CD4-positive, alpha-beta T cell (primary cell): ENCODE data around the gene RAD21L1. TPM values are rescaled to one million over a fixed set of nuclear protein-coding genes. Genes with fewer than 3 reads are reported as not detected.

ENCODE experiments used
- ATAC-seq: fragments of 200-7000 bp; cut with Tn5 transposase; one replicate; pipeline ENCODE4 v1.10.0; 2022; ENCODE audit warnings: mild to moderate bottlenecking; ENCODE audit not compliant: poor library complexity
- CTCF ChIA-PET: fragments of 350-600 bp; sonication (Branson Sonifier 250); formaldehyde crosslinking; loops from one replicate; lab custom pipeline; 2021; ENCODE audit warnings: antibody characterized with exemption, inconsistent platforms; lab: Charles Lee
- POLR2A ChIA-PET: fragments of 350-600 bp; sonication (Branson Sonifier 250); formaldehyde crosslinking; loops from one replicate; lab custom pipeline; 2021; ENCODE audit warnings: antibody characterized with exemption, inconsistent platforms; lab: Charles Lee
- DNase-seq, 14 experiments: peaks; one replicate each; pipeline ENCODE4 v3.0.0-alpha.2; 2013 to 2020; ENCODE audit warnings: mixed read lengths in 2 of 14
- H3K27ac ChIP-seq, 2 donors: one replicate each; pipeline versions ENCODE4 v1.5.1 to v1.7.0; 2013; ENCODE audit warnings: low read length in 2 of 2, low read depth in 1 of 2, mild to moderate bottlenecking in 1 of 2
- H3K27me3 ChIP-seq, 2 experiments: 1 replicate in 1 of 2; 2 replicates in 1 of 2; pipeline versions ENCODE4 v1.6.1 to v1.7.0; 2013; ENCODE audit warnings: low read length in 2 of 2, control low read depth in 1 of 2, mild to moderate bottlenecking in 1 of 2, moderate library complexity in 1 of 2; ENCODE audit not compliant: insufficient read depth in 2 of 2, control insufficient read depth in 1 of 2
- H3K36me3 ChIP-seq: one replicate; pipeline ENCODE4 v1.6.1; 2013; ENCODE audit warnings: low read length, control low read depth; ENCODE audit not compliant: insufficient read depth
- H3K4me1 ChIP-seq: one replicate; pipeline ENCODE4 v1.6.1; 2013; ENCODE audit warnings: low read length, control low read depth; ENCODE audit not compliant: insufficient read depth
- H3K4me3 ChIP-seq: one replicate; pipeline ENCODE4 v1.5.1; 2013; ENCODE audit warnings: mild to moderate bottlenecking, low read length, moderate library complexity
- H3K9me3 ChIP-seq, 2 experiments: 1 replicate in 1 of 2; 2 replicates in 1 of 2; pipeline versions ENCODE4 v1.6.1 to v1.7.0; 2013; ENCODE audit warnings: low read length in 2 of 2, mild to moderate bottlenecking in 2 of 2, control low read depth in 1 of 2, moderate library complexity in 1 of 2; ENCODE audit not compliant: control insufficient read depth in 1 of 2, insufficient read depth in 1 of 2
- H3K27ac Mint-ChIP-seq: one replicate; pipeline ENCODE4 v1.8.0; 2020; ENCODE audit warnings: mixed read lengths
- H3K27me3 Mint-ChIP-seq: one replicate; pipeline ENCODE4 v1.8.0; 2021; ENCODE audit warnings: mixed read lengths
- H3K36me3 Mint-ChIP-seq: one replicate; pipeline ENCODE4 v1.8.0; 2021; ENCODE audit warnings: low read depth, mixed read lengths
- H3K4me1 Mint-ChIP-seq: one replicate; pipeline ENCODE4 v1.8.0; 2021; ENCODE audit warnings: low read depth, mixed read lengths
- H3K4me3 Mint-ChIP-seq: one replicate; pipeline ENCODE4 v1.8.0; 2020; ENCODE audit warnings: mild to moderate bottlenecking, mixed read lengths
- H3K9me3 Mint-ChIP-seq: one replicate; pipeline ENCODE4 v1.8.0; 2020; ENCODE audit warnings: mixed read lengths
- CTCF ChIP-seq: fragments of 200-600 bp; IDR thresholded peaks from one replicate; pipeline ENCODE4 v1.8.0; 2022; ENCODE audit warnings: antibody characterized with exemption, mild to moderate bottlenecking
- intact Hi-C, 2 experiments: fragments of 100-400 bp; cut with DNase I in 1 of 2; cut with micrococcal nuclease in 1 of 2; formaldehyde crosslinking; loops; one replicate each; pipeline versions ENCODE4 v1.15.1 to v1.9.0; 2023 to 2025; cut with DNase I, micrococcal nuclease
- total RNA-seq, 174 experiments: library from RNA in 2 of 174; stranded (reverse) in 2 of 174; gene quantifications; one replicate each; pipeline ENCODE4 v1.2.3 and lab custom pipeline; 2021 to 2026

The RAD21L1 gene
- total RNA-seq, 2 experiments from 2014 or later, result 0.58 TPM; not detected in 1

- H3K27me3 Mint-ChIP-seq, result no peaks in the 10 kb centered on the region
- ATAC-seq, result no peak
- H3K4me3 ChIP-seq, result no peak overlapping the region
- H3K4me3 Mint-ChIP-seq, result no peak overlapping the region
- ChIA-PET CTCF (interaction anchor here (0.7 to 1.0 kb wide), 2 partner anchors 17 to 34 kb away, joined by 3 read pairs; no protein-coding TSS in a partner anchor), POLR2A (no interaction called here)
- peaks cover 25% of the 10 kb centered on the region for H3K4me1 Mint-ChIP-seq
- peaks cover 13% of the 10 kb centered on the region for H3K36me3 ChIP-seq
- no peak for DNase-seq
- H3K4me1 ChIP-seq, result peaks cover 20% of the 10 kb centered on the region
- TF ChIP-seq CTCF, result no peak
- H3K27ac ChIP-seq, result no peak overlapping the region
- H3K9me3 ChIP-seq, result no peaks in the 10 kb centered on the region
- no peak overlapping the region for H3K27ac Mint-ChIP-seq
- intact Hi-C loops, result no loop called here
- H3K36me3 Mint-ChIP-seq, result peaks cover 42% of the 10 kb centered on the region
- no peaks in the 10 kb centered on the region for H3K9me3 Mint-ChIP-seq
- no peaks in the 10 kb centered on the region for H3K27me3 ChIP-seq
Observed at GRCh38 chr20:1298888-1299511, 73.2 kb downstream of the RAD21L1 start.

DNA sequence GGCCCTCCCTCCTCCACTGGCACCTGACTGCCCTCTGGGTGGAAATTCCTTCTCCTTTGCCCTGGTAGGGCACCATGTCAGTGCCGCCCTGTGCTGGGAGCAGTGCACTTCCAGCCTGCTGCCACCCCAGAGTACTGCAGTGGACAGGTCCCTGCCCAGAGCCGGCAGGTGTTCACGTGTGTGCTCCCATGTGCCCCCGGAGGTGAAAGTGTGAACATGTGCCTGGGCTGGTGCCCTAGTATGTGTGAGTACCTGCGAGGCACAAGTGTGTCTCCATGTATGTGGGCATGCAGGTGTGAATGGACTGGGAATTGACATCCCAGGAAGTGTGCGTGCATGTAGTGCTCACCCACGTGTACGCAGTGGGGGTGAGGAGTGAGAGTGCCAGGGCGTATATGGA, 73.7 kb downstream of the RAD21L1 start:
- Mint-ChIP-seq H3K4me1 (peaks cover 27% of the 10 kb centered on the region), H3K27me3 (no peaks in the 10 kb centered on the region), H3K4me3 (no peak overlapping the region), H3K27ac (no peak overlapping the region), H3K9me3 (no peaks in the 10 kb centered on the region), H3K36me3 (peaks cover 47% of the 10 kb centered on the region)
- Histone ChIP-seq H3K4me3 (no peak overlapping the region), H3K9me3 (no peaks in the 10 kb centered on the region), H3K36me3 (peaks cover 15% of the 10 kb centered on the region), H3K27ac (no peak overlapping the region), H3K4me1 (peaks cover 20% of the 10 kb centered on the region), H3K27me3 (no peaks in the 10 kb centered on the region)
- ChIA-PET POLR2A (no interaction called here), CTCF (no interaction called here)
- no peak for TF ChIP-seq CTCF
- DNase-seq (peak; percentile 9 to 60 (median 33)), ATAC-seq (peak; percentile 61)
- intact Hi-C loops, result no loop called here

DNA sequence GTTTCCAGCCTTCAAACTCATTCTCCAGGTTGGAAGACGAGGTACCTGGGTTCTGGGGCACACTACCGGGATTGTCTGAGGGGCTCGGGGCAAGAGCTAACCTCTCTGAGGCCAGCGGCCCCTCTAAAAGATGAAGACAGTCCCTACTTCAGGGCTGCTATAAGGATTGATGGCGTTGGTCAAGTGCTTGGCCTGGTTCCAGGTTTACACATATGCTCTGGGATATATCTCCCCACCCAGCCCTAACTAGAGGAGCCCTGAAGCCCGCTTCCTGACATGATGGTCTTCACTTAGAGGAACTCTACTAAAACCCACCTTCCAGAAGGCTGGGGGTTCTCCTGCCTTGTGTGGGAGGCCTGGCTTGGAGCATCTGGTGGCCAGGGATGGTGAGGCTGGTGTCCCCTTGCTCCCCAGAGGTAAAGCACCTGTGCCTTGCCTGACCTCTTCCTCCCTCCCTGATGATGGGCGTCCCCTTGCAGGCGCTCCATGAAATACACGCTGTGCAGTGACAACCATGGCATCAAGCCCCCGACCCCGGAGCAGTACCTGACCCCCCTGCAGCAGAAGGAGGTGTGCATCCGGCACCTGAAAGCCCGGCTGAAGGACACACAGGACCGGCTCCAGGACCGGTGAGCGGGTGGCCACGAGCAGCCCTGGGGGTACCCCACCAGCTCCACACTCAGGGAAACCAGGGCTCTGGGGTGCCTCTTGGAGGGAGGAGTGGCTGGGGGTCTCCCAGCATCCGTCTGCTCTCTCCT, 74.4 kb downstream of the RAD21L1 start:
- Histone ChIP-seq H3K36me3 (peaks cover 20% of the 10 kb centered on the region), H3K27ac (peak overlapping the region; percentile 25 to 42), H3K27me3 (no peaks in the 10 kb centered on the region), H3K4me1 (peaks cover 20% of the 10 kb centered on the region), H3K4me3 (no peak overlapping the region), H3K9me3 (no peaks in the 10 kb centered on the region)
- POLR2A ChIA-PET, result interaction anchor here (0.9 to 1.7 kb wide), 4 partner anchors 13 to 92 kb away, joined by 3 to 11 read pairs (median 4); no protein-coding TSS in a partner anchor
- no peak for TF ChIP-seq CTCF
- Mint-ChIP-seq H3K27me3 (no peaks in the 10 kb centered on the region), H3K4me1 (peaks cover 27% of the 10 kb centered on the region), H3K9me3 (no peaks in the 10 kb centered on the region), H3K27ac (peak overlapping the region; percentile 81), H3K4me3 (no peak overlapping the region), H3K36me3 (peaks cover 51% of the 10 kb centered on the region)
- DNase-seq, result no peak
- intact Hi-C loops, result no loop called here
- ATAC-seq, result no peak
- CTCF ChIA-PET, result interaction anchor here (1.1 kb wide), 1 partner anchor 14 kb away, joined by 4 read pairs; no protein-coding TSS in a partner anchor
